Measurements from ENCODE around the gene UVRAG. TPM values are rescaled to one million over a fixed set of nuclear protein-coding genes. Genes with fewer than 3 reads are reported as not detected.

Gene UVRAG
- total and polyA plus RNA-seq, 2 donors (not counting 1 experiment from before 2014, with no cell fraction given): 37.7 to 94.1 TPM

DNA sequence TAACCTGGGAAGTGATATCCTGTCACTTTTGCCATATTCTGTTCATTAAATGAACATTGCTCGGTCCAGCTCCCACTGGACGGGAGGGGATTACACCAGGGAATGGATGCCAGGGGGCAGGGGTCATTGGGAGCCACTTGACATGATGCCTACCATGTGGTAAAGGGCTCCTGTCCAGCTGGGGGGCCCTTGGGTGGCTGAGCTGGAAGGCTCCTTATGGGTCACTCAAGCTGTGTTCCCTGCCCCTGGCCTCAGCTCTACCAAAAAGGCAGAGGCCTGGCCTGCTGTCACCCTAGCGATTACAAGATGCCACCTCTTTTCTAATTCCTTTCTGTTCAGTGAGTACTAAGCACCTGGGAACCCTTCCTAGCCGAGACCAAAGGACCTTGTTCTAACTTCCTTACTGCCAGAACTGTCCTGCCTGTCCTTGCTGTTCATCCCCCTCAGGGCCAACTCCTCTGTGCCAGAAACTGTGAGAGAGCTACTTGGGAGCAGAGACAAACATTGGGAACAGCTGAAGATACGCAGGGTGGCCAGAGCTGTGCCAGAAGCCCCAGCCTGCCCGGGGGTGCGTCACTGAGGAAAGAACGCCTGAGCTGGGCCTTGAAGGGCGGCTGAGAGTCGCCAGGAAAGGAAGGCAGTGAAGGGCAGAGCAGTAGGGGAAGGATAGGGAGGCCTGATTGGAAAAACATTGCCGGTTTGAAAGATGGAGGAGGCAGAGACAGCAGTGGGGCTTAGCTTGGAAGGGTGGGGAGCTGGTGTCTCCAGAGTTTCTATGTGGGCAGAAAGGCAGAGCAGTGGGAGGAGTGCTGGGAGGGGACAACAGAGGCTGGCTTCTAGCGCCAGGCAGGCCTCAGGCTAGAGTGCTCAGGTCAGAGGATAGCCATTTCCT, 12.7 kb upstream of the UVRAG start:
- DNase-seq (no peak), ATAC-seq (ENCODE audit: low read depth) (no peak)
- intact Hi-C loops (cut with micrococcal nuclease): loop anchor here (2.0 to 5.0 kb wide), 2 partner anchors 29 to 35 kb away; no protein-coding TSS in a partner anchor
- Histone ChIP-seq H3K4me3 (ENCODE audit: control extremely low read depth in 1 of 5, extremely low read depth in 1 of 5, insufficient read depth in 1 of 5, low read depth in 2 of 5, low read length in 4 of 5) (no peak overlapping the region), H3K4me2 (replicated peaks; ENCODE audit: low read depth, low read length, poor library complexity, severe bottlenecking) (no peak overlapping the region), H3K27me3 (replicated peaks in 1 of 4; ENCODE audit: control extremely low read depth in 1 of 4, control insufficient read depth in 3 of 4, insufficient read depth in 4 of 4, low read length in 3 of 4) (no peaks in the 10 kb centered on the region), H3K9ac (ENCODE audit: low read length) (no peak overlapping the region), H3K79me2 (ENCODE audit: control insufficient read depth, insufficient read depth, low read length) (peaks cover 12% of the 10 kb centered on the region), H3K36me3 (replicated peaks in 1 of 2; ENCODE audit: control extremely low read depth in 1 of 2, control insufficient read depth in 1 of 2, extremely low read depth in 1 of 2, insufficient read depth in 2 of 2, low read length in 1 of 2) (peaks cover 0 to 6% of the 10 kb centered on the region in 2 experiments), H3K27ac (ENCODE audit: low read length in 2 of 2) (no peak overlapping the region), H4K20me1 (ENCODE audit: control insufficient read depth, insufficient read depth, low read length, poor library complexity, severe bottlenecking) (no peaks in the 10 kb centered on the region), H3K4me1 (ENCODE audit: control insufficient read depth in 2 of 2, insufficient read depth in 2 of 2, low read length in 2 of 2) (peaks cover 3 to 18% of the 10 kb centered on the region in 2 donors), H2AFZ (ENCODE audit: insufficient read depth, low read depth, low read length, poor library complexity, severe bottlenecking) (no peak overlapping the region), H3K9me3 (ENCODE audit: control extremely low read depth in 1 of 3, control insufficient read depth in 2 of 3, insufficient read depth in 1 of 3, low read length in 2 of 3) (no peaks in the 10 kb centered on the region)
- H3K4me3 Mint-ChIP-seq: no peak overlapping the region
- H3K4me1 Mint-ChIP-seq: peaks cover 15% of the 10 kb centered on the region
- ChIA-PET POLR2A (no interaction called here), CTCF (interaction anchor here (1.0 to 7.9 kb wide), 27 partner anchors 9 to 517 kb away, joined by 3 to 405 read pairs (median 10); partner anchors contain the start of gene UVRAG)
- H3K27me3 Mint-ChIP-seq: no peaks in the 10 kb centered on the region
- WGBS (ENCODE audit: insufficient coverage): 98% methylated on average over 12 of the region's 12 CpGs
- TF ChIP-seq, protein P1, sequence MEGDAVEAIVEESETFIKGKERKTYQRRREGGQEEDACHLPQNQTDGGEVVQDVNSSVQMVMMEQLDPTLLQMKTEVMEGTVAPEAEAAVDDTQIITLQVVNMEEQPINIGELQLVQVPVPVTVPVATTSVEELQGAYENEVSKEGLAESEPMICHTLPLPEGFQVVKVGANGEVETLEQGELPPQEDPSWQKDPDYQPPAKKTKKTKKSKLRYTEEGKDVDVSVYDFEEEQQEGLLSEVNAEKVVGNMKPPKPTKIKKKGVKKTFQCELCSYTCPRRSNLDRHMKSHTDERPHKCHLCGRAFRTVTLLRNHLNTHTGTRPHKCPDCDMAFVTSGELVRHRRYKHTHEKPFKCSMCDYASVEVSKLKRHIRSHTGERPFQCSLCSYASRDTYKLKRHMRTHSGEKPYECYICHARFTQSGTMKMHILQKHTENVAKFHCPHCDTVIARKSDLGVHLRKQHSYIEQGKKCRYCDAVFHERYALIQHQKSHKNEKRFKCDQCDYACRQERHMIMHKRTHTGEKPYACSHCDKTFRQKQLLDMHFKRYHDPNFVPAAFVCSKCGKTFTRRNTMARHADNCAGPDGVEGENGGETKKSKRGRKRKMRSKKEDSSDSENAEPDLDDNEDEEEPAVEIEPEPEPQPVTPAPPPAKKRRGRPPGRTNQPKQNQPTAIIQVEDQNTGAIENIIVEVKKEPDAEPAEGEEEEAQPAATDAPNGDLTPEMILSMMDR (IDR thresholded peaks at IDR 0.05): no peak
- TF ChIP-seq EZH2 (IDR thresholded peaks at IDR 0.05; ENCODE audit: borderline replicate concordance, insufficient read depth, low read depth, low read length, poor library complexity, severe bottlenecking): no peak
- no peaks in the 10 kb centered on the region for H3K9me3 Mint-ChIP-seq (ENCODE audit: insufficient read depth)
- no peak overlapping the region for H3K27ac Mint-ChIP-seq
